ENCODE results near the gene VMO1.

VMO1 gene

GRCh38 chr17:4742133-4742532 is 44.0 kb downstream of the VMO1 start:
- H3K27me3 ChIP-seq (replicated peaks; ENCODE audit: insufficient read depth, low read length) = peaks cover 16% of the 10 kb centered on the region; the same call in 1 of the 2 replicates
- no peak overlapping the region for H3K4me3 ChIP-seq (ENCODE audit: low read length)
- no peak overlapping the region for H3K4me2 ChIP-seq (ENCODE audit: low read depth, low read length)
- DNase-seq = no peak
- H3K9me3 ChIP-seq (replicated peaks; ENCODE audit: insufficient read depth, low read length) = no peaks in the 10 kb centered on the region
- no peaks in the 10 kb centered on the region for H3K36me3 ChIP-seq (replicated peaks; ENCODE audit: insufficient read depth, low read length)
- no peak overlapping the region for H2AFZ ChIP-seq (ENCODE audit: low read length)
- peaks cover 10% of the 10 kb centered on the region for H3F3A ChIP-seq (ENCODE audit: insufficient read depth, low read length)
- H3K9ac ChIP-seq (ENCODE audit: low read length) = no peak overlapping the region
- no peaks in the 10 kb centered on the region for H3K79me2 ChIP-seq (ENCODE audit: low read length)
- H3K9me2 ChIP-seq (replicated peaks; ENCODE audit: insufficient read depth, low read length) = no peaks in the 10 kb centered on the region
- H3K27ac ChIP-seq (ENCODE audit: low read length) = no peak overlapping the region
- H3K4me1 ChIP-seq (ENCODE audit: low read length) = peaks cover 11% of the 10 kb centered on the region
- no peaks in the 10 kb centered on the region for H4K20me1 ChIP-seq (ENCODE audit: insufficient read depth, low read length)
- TF ChIP-seq EZH2phosphoT487 (IDR thresholded peaks at IDR 0.05; ENCODE audit: low read length) = no peak
- TF ChIP-seq CTCF (IDR thresholded peaks at IDR 0.05; ENCODE audit: low read length) = no peak
- no peak for TF ChIP-seq EZH2 (optimal IDR thresholded peaks at IDR 0.05; ENCODE audit: low read depth, low read length)

- Histone ChIP-seq H4K20me1 (ENCODE audit: insufficient read depth, low read length) (no peaks in the 10 kb centered on the region), H3K9me2 (replicated peaks; ENCODE audit: insufficient read depth, low read length) (no peaks in the 10 kb centered on the region), H3K4me1 (ENCODE audit: low read length) (peaks cover 10% of the 10 kb centered on the region), H3K79me2 (ENCODE audit: low read length) (no peaks in the 10 kb centered on the region), H3K27ac (ENCODE audit: low read length) (no peak overlapping the region), H2AFZ (ENCODE audit: low read length) (no peak overlapping the region), H3F3A (ENCODE audit: insufficient read depth, low read length) (peaks cover 10% of the 10 kb centered on the region), H3K9me3 (replicated peaks; ENCODE audit: insufficient read depth, low read length) (no peaks in the 10 kb centered on the region), H3K9ac (ENCODE audit: low read length) (no peak overlapping the region), H3K4me3 (ENCODE audit: low read length) (no peak overlapping the region), H3K36me3 (replicated peaks; ENCODE audit: insufficient read depth, low read length) (no peaks in the 10 kb centered on the region), H3K27me3 (replicated peaks; ENCODE audit: insufficient read depth, low read length) (peaks cover 16% of the 10 kb centered on the region; the same call in 1 of the 2 replicates), H3K4me2 (ENCODE audit: low read depth, low read length) (no peak overlapping the region)
- TF ChIP-seq CTCF (IDR thresholded peaks at IDR 0.05; ENCODE audit: low read length) (no peak), EZH2phosphoT487 (IDR thresholded peaks at IDR 0.05; ENCODE audit: low read length) (no peak), EZH2 (optimal IDR thresholded peaks at IDR 0.05; ENCODE audit: low read depth, low read length) (no peak)
- no peak for DNase-seq
These were observed 44.6 kb downstream of the VMO1 start for GRCh38 chr17:4741544-4741943.

GRCh38 chr17:4740584-4740983 is 45.6 kb downstream of the VMO1 start:
- Histone ChIP-seq H3F3A (ENCODE audit: insufficient read depth, low read length) (peaks cover 10% of the 10 kb centered on the region), H3K9ac (ENCODE audit: low read length) (no peak overlapping the region), H3K4me3 (ENCODE audit: low read length) (no peak overlapping the region), H3K4me2 (ENCODE audit: low read depth, low read length) (no peak overlapping the region), H3K9me3 (replicated peaks; ENCODE audit: insufficient read depth, low read length) (no peaks in the 10 kb centered on the region), H3K27me3 (replicated peaks; ENCODE audit: insufficient read depth, low read length) (peaks cover 16% of the 10 kb centered on the region; the same call in 1 of the 2 replicates), H3K9me2 (replicated peaks; ENCODE audit: insufficient read depth, low read length) (no peaks in the 10 kb centered on the region), H3K27ac (ENCODE audit: low read length) (no peak overlapping the region), H2AFZ (ENCODE audit: low read length) (no peak overlapping the region), H3K36me3 (replicated peaks; ENCODE audit: insufficient read depth, low read length) (no peaks in the 10 kb centered on the region), H4K20me1 (ENCODE audit: insufficient read depth, low read length) (no peaks in the 10 kb centered on the region), H3K79me2 (ENCODE audit: low read length) (no peaks in the 10 kb centered on the region), H3K4me1 (ENCODE audit: low read length) (peaks cover 10% of the 10 kb centered on the region)
- TF ChIP-seq CTCF (IDR thresholded peaks at IDR 0.05; ENCODE audit: low read length) (no peak), EZH2phosphoT487 (IDR thresholded peaks at IDR 0.05; ENCODE audit: low read length) (no peak), EZH2 (optimal IDR thresholded peaks at IDR 0.05; ENCODE audit: low read depth, low read length) (no peak)
- no peak for DNase-seq

Measured in MM.1S (cell line).